GM10248 (cell line): ENCODE results near the gene C7orf25.

Experiments used
- CTCF ChIA-PET: fragments of 300-600 bp; sonication (Branson Sonifier 250); formaldehyde crosslinking; extraction: SDS; loops from one replicate; lab custom pipeline; 2021; ENCODE audit warnings: antibody characterized with exemption; lab: Yijun Ruan, JAX
- POLR2A ChIA-PET: fragments of 350-650 bp; sonication (Branson Sonifier 250); formaldehyde crosslinking; extraction: SDS; loops from one replicate; lab custom pipeline; 2020; ENCODE audit warnings: antibody characterized with exemption; lab: Yijun Ruan, JAX
- DNase-seq: peaks from one replicate; pipeline ENCODE4 v3.0.0; 2012; ENCODE audit errors: extremely low spot score
- TF ChIP-seq, protein P1 (sequence below): IDR thresholded peaks from 2 replicates; pipeline ENCODE4 v1.5.1; 2012; ENCODE audit warnings: mild to moderate bottlenecking, low read depth; ENCODE audit errors: extremely low read depth, missing control alignments, control extremely low read depth

The C7orf25 gene

DNA sequence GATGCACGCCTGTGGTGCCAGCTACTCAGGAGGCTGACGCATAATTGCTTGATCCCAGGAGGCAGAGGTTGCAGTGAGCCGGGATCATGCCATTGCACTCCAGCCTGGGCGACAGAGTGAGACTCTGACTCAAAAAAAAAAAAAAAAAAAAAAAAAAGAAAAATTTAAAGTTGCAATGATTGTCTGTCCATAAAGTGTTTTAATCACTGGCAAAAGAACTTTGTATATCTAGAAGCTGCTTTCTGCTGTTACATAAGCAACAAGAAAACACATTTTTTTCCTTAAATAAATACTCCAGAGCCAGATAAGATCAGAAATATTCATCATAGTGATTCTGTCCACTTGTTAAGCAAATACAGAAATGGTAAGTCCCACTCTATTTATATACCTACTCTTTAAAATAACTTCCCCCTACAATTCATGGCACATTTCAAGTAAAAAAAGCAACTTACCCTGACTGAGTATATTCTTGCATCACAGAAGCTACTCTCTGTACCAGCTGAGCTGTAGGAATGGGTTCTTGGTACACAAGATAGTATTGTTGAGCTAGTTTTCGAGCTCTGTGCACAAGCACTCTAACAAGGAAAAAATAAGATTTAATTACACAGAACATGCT lies 12.5 kb upstream of the C7orf25 start:
- ChIA-PET CTCF (interaction anchor here (1.3 to 10.1 kb wide), 4 partner anchors 8 to 16 kb away, joined by 3 to 111 read pairs (median 6); partner anchors contain the start of genes C7orf25, MRPL32 and PSMA2), POLR2A (no interaction called here)
- no peak for DNase-seq
- TF ChIP-seq, protein P1, sequence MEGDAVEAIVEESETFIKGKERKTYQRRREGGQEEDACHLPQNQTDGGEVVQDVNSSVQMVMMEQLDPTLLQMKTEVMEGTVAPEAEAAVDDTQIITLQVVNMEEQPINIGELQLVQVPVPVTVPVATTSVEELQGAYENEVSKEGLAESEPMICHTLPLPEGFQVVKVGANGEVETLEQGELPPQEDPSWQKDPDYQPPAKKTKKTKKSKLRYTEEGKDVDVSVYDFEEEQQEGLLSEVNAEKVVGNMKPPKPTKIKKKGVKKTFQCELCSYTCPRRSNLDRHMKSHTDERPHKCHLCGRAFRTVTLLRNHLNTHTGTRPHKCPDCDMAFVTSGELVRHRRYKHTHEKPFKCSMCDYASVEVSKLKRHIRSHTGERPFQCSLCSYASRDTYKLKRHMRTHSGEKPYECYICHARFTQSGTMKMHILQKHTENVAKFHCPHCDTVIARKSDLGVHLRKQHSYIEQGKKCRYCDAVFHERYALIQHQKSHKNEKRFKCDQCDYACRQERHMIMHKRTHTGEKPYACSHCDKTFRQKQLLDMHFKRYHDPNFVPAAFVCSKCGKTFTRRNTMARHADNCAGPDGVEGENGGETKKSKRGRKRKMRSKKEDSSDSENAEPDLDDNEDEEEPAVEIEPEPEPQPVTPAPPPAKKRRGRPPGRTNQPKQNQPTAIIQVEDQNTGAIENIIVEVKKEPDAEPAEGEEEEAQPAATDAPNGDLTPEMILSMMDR, result no peak

DNA sequence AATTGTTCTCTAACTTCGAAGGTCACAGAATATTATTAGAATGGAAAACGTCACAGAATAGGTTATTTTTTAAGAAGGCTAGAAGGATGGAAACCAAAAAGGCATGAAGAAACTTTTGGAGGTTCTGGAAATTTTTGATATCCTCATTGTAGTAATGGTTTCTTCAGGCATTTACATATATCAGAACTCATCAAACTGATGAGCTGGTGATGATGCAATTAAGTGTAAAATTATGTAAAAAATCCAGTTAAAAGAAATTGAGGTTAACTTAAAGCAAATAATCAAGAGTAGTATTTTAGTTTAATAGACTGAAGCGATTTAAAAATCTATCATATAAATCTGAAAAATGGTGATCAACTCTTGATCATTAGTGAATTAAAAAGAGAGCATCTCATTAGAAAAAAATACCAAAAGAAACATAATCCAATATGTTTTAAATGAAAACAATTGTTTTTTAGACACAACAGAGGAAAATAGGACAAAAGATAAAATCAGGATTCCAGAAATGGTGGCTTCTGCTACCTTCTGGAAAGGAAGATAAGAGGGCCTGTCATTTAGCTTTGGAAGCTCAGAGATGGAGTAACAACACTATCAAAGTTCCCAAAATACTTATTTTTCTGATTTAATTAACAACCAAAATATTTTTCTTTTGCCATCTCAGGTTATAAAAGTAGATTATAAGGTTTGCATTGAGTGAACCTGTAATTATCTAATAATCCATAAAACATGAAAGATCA lies 10.3 kb upstream of the C7orf25 start:
- ChIA-PET CTCF (interaction anchor here (0.7 to 2.7 kb wide), 3 partner anchors 13 to 889 kb away, joined by 3 to 6 read pairs (median 6); no protein-coding TSS in a partner anchor), POLR2A (no interaction called here)
- TF ChIP-seq, protein P1, result no peak
- no peak for DNase-seq

DNA sequence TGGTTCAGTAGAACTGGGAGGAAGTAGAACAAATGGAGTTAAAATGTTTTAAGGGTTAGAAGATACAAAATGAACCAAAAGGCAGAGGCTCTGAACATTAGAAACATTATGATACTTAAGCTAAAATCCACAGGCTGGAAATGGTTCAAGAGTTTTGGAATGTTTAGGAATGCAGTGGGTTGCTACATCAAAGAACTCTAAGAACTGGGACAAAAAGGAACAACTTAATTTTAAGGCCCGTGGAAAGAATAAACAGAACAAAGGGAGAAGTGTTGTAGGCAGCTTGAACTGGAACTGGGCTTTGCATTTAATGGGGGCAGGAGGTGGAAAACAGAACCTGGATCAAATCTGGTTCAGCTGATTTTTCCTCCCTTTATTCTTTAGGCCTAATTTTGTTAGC lies 3.5 kb upstream of the C7orf25 start:
- TF ChIP-seq, protein P1, result no peak
- ChIA-PET POLR2A (no interaction called here), CTCF (interaction anchor here (1.1 to 5.0 kb wide), 3 partner anchors 15 to 346 kb away, joined by 3 to 33 read pairs (median 3); partner anchors contain the start of genes MRPL32 and PSMA2)
- DNase-seq, result no peak

DNA sequence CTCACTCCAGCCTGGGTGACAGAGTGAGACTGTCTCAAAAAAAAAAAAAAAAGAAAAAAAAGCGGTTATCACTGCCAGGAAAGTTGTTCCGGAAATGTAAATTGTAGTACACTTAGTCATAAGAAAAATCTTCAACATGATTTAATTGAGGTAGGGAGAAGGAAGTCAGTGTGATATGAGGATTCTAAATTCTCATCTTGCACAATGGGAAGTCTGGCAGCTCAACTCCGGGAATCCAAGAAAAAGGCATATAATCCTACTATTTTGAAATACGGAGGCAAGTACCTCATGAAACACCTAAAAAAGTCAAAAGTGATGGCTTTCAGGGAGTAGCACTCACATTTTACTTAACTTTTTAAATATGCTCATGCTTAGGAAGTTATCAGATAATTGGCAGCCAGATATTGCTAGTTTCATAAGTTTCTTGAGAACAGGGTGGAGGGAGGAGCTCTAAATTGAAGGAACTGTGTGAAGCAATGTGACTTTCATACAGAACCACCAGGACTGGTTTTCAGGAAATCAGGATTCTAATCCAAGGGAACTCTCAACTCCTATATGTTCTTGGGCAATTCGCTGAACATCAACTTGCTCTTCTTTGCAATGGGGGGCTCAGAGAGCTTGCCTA lies 2.7 kb upstream of the C7orf25 start:
- TF ChIP-seq, protein P1, result no peak
- DNase-seq, result no peak
- CTCF ChIA-PET, result interaction anchor here (1.1 to 5.0 kb wide), 5 partner anchors 10 to 347 kb away, joined by 3 to 33 read pairs (median 4); partner anchors contain the start of genes MRPL32 and PSMA2
- POLR2A ChIA-PET, result no interaction called here

DNA sequence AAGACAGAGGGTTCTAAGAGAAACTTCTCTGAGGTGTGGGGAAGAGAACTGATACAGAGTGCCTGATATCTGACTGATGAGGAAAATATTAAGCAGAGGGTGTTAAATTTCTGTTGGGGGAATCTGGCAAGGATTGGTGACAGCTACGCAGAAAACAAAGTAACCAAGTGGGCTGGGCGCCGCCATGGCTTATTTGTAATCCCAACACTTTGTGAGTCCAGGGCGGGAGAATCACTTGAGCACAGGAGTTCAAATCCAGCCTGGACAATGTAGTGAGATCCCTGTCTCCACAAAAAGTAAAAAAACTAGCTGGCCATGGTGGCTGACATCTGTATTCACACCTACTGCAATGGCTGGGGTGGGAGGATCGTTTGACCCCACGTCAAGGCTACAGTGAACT lies 2.1 kb upstream of the C7orf25 start:
- no peak for DNase-seq
- TF ChIP-seq, protein P1, result no peak
- CTCF ChIA-PET, result interaction anchor here (1.2 to 5.0 kb wide), 4 partner anchors 10 to 347 kb away, joined by 3 to 33 read pairs (median 6); partner anchors contain the start of genes MRPL32 and PSMA2
- POLR2A ChIA-PET, result no interaction called here

DNA sequence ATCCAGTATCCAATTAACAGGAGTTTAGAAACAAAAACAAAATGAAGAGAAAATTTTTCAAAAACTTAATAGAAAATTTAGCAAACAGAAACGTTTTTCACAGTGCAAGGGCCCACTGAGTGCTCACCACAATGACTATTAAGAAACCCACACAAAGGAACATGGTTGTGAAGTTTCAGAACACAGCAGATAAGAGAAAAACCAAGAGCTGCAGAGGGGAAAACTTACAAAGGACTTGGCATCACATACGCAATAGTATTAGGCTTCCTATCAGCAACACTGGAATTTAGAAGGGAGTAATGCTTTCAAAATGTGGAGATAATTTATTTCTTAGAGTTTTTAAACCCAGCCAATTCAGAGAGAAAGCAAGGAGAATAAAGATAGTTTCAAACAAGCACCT lies 1.7 kb upstream of the C7orf25 start:
- ChIA-PET CTCF (interaction anchor here (1.6 to 5.0 kb wide), 3 partner anchors 11 to 27 kb away, joined by 4 to 33 read pairs (median 8); partner anchors contain the start of genes MRPL32 and PSMA2), POLR2A (no interaction called here)
- DNase-seq, result no peak
- TF ChIP-seq, protein P1, result no peak
